ENCODE results near the gene NPRL2.

NPRL2 gene

DNA sequence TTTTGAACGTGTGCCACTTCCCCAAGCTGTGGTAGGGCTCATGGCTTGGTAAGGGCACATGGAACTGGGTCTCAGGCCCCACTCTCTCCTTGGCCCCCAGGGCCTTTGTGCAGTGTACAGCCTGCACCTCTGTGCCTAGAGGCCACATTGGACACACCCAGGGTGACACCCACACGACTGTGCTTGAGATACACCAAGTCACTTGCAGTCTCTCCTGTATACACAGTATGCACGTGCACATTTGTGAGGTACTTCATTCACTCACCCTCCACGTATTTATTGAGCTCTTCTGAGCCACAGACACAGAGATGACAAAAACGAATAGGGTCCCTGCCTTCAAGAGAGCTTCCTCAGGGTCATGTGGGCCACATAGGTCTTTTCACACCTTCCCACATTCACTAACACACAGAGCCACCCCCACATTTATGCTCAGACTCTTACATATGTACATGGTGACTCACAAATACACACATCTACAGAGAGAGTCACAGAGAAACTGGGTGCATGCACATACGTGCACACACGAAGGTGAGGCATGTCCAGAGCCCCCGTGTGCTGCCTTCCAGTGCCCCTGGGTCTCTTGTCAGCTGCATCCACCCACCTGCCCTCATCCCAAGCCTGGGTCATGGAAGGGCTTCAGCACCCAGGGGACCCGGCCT is 18.6 kb upstream of the NPRL2 start:
- TF ChIP-seq JUND (IDR thresholded peaks at IDR 0.05; ENCODE audit: low read depth), result no peak
- DNase-seq (ENCODE audit: low read depth in 1 of 2, low spot score in 1 of 2), result no peak
- in situ Hi-C loops (cut with HindIII; ENCODE audit: low pct_unique_long_range_greater_than_20kb, low sequenced_read_pairs), result no loop called here

DNA sequence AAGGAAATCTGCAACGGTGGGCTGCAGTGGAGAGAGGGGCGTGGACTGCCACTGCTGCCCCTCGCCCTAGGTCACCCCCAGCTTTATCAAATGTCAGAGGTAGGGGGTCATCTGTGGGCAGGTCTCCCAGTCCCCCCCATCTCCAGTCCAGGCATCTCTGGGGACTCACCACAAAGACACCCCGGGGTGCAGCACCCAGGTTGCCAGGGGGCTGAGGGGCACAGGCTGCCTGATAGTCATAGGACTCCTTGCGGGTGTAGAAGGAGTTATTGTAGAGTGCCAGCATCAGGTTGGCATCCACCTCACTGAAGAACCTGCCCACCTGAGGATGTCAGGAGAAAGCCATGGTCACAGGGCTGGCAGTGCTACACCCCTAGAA is 15.3 kb upstream of the NPRL2 start:
- no peak for DNase-seq (ENCODE audit: low read depth in 1 of 2, low spot score in 1 of 2)
- no peak for TF ChIP-seq JUND (IDR thresholded peaks at IDR 0.05; ENCODE audit: low read depth)
- in situ Hi-C loops (cut with HindIII; ENCODE audit: low pct_unique_long_range_greater_than_20kb, low sequenced_read_pairs), result no loop called here

DNA sequence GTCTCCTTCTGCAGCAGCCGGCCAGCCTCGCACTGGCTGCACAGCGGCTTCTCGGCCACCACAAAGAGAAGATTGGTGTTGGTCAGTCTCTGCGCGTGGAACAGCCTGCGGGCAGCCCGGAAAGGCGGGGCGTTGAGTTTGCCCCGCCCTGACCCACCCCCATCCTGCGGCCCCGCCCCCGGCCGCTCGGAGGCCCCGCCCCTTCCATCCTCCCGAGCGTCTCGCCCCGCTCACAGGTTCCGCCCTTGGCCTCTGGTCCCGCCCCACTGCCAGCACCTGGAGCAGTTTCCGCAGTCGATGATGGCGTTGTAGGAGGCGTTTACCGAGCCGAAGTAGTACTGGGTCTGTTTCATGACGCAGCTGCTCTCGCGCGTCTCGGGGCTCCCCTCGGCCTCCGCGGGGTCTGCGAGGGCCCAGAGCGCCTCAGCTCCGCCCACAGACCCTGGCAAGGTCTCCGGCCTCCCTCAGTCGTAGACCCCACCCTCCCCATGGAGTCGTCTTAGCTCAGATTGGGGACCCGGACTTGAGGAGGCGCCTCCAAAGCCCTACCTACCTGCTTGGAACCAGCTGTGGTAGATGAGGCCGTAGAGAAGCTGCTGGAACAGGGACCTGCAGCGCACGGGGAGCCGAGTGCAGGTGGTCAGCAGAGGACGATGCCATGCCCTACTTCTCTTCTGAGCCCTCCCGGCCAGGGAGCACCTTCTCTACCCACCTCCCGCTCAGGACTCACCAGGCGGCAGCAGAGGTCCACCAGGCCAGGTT is 14.7 kb upstream of the NPRL2 start:
- peak; percentile 90 to 93 for DNase-seq (ENCODE audit: low read depth in 1 of 2, low spot score in 1 of 2)
- no peak for TF ChIP-seq JUND (IDR thresholded peaks at IDR 0.05; ENCODE audit: low read depth)
- in situ Hi-C loops (cut with HindIII; ENCODE audit: low pct_unique_long_range_greater_than_20kb, low sequenced_read_pairs), result no loop called here

DNA sequence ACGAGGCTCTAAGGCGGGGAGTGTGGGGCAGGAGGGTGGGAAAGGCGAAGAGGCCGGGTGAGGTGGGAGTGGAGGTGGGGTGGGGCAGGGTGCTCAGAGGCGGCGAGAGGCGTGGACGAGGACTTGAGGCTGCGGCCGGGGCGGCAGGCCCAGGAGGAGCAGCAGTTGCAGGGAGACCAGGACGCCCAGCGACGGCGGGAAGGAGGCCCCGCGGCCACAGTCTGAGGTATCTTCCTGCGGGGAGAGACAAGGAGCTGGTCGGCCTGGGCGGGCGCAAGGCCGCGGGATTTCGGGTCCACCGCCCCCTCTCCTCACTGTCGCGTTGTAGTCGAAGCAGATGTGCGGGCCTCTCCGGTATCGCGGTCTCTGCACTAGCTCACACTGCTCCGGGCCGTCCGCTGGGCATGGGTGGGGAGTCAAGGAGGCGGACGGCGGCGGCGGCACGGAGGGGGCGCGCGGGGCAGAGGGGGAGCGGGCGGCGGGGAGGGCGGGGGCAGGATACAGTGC is 14.1 kb upstream of the NPRL2 start:
- in situ Hi-C loops (cut with HindIII; ENCODE audit: low pct_unique_long_range_greater_than_20kb, low sequenced_read_pairs), result no loop called here
- TF ChIP-seq JUND (IDR thresholded peaks at IDR 0.05; ENCODE audit: low read depth), result no peak
- no peak for DNase-seq (ENCODE audit: low read depth in 1 of 2, low spot score in 1 of 2)

DNA sequence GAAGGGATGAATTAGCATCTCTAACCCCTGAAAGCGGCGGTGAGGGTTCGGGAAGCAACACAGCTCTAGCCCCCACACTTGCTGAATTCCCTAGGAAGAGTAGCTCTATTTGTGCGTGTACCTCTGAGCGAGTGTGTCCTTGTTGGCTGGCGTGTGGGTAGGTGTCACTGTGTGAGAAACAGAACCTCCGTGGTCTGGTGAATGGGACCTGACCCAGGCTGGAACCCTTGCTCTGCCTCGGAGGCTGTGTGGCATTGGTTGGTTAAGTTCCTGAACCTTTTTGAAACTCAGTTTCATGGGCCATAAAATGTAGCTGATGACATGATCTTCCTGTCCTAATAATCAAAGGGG is 9.2 kb upstream of the NPRL2 start:
- no peak for DNase-seq (ENCODE audit: low read depth in 1 of 2, low spot score in 1 of 2)
- in situ Hi-C loops (cut with HindIII; ENCODE audit: low pct_unique_long_range_greater_than_20kb, low sequenced_read_pairs), result no loop called here
- no peak for TF ChIP-seq JUND (IDR thresholded peaks at IDR 0.05; ENCODE audit: low read depth)

DNA sequence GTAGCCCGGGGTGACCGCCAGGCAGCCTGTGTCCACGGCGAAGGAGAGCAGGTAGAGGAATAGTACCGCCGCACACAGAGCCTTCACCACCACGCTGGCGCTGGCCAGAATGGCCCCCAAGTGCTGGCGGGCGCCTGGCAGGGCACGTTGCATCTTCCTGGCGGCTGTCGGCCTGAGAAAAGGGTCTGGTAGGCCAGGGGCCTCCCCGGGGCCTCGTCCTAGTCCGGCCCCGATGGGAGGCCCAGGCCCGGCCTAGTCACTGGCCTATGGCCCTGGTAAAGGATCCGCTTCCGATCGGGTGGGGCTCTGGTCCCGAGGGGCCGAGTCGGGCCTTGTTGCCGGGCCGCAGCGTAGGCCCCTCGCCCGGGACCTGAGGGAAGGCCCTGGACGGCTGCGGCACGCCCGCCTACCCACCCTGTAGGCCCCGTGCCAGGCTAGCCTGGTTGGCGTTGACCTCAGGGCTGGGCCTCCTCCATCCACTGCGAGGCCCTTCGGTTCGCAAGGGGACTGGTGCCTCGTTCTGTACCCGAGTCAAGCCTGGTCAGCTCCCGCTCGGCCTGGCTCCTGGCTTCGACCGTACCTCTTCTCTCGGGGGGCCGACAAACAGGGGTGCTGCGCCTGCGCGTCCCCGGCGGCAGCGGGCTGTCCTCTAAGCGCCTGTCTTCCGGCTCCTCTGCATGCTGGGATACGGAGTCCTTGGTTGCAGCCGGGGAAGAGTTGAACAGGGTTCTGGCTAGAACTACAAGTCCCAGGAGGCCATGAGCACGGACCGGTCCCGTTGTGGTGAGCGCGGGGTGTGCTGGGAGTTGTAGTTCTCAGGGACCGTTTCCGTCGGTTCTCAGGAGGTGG is 8.6 kb upstream of the NPRL2 start, which contains the start of gene TMEM115:
Gene TMEM115 (minus strand): TSS at position 611 of the 849 bp plus-strand sequence. CDS start 458 bp downstream, at position 153.
- peak; percentile 85 to 97 for DNase-seq (ENCODE audit: low read depth in 1 of 2, low spot score in 1 of 2)
- no peak for TF ChIP-seq JUND (IDR thresholded peaks at IDR 0.05; ENCODE audit: low read depth)
- in situ Hi-C loops (cut with HindIII; ENCODE audit: low pct_unique_long_range_greater_than_20kb, low sequenced_read_pairs), result no loop called here

DNA sequence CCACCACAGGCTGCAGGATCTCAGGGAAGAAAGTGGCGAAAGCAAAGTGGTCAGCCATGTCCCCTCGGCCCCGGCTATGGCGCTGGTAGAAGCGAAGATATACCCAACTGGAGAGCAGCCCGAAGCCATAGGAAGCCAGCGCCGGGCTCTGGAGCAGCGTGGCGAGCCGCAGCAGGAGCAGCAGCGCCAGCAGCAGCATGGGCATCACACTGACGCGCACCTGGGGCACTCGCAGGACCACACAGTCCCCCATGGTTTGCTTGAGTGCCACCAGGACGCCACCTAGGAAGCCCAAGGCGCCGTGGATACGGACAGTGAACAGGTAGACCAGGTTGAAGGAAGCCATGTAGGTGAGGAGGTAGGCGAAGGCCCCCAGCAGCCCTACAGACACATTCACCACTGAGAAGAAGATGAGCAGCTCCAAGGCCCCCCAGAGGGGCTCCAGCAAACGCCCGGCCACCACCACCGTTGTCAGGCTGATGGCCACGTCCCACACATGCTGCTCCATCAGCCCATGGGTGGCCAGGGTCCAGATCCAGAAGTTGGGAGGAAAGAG is 7.9 kb upstream of the NPRL2 start:
- in situ Hi-C loops (cut with HindIII; ENCODE audit: low pct_unique_long_range_greater_than_20kb, low sequenced_read_pairs), result no loop called here
- no peak for DNase-seq (ENCODE audit: low read depth in 1 of 2, low spot score in 1 of 2)
- no peak for TF ChIP-seq JUND (IDR thresholded peaks at IDR 0.05; ENCODE audit: low read depth)

DNA sequence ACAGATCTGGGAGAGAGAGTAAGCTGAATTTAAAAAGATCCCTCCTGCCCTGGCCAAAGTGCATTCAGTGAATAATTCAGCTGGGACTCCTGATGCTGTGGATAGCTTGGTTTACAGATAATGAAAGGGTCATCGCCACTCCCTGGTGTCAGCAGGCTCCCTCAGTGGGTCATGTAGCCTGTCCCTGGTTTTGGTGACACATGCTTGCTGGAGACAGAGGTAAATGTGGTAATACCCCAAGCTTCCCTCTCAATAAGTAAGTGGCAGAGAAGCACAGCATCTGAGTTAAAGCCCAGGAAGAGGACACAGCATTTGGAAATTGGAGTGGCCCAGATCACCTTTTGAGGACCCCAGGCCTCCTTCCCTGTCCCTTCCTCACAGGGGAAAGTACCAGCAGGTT is 6.9 kb upstream of the NPRL2 start:
- in situ Hi-C loops (cut with HindIII; ENCODE audit: low pct_unique_long_range_greater_than_20kb, low sequenced_read_pairs), result no loop called here
- TF ChIP-seq JUND (IDR thresholded peaks at IDR 0.05; ENCODE audit: low read depth), result no peak
- DNase-seq (ENCODE audit: low read depth in 1 of 2, low spot score in 1 of 2), result no peak

DNA sequence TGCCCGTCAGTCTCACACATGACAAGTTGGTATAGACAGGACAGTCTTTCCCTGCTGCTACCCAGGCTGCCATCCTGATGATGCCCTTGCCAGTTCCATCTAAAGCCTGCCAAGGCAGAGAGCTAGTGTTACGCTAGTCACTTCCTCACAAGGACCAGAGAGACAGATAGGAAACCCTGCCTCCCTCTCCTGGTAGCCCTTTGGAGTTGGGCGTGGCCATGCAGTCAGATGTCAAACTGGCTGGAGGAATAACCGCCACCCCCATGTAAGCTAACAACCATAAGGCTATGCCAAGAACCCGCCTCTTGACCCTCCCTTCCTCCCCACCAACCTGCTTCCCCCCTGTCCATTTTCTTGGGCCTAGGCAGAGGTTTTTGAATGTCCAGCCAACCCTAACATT is 6.0 kb upstream of the NPRL2 start:
- in situ Hi-C loops (cut with HindIII; ENCODE audit: low pct_unique_long_range_greater_than_20kb, low sequenced_read_pairs), result no loop called here
- DNase-seq (ENCODE audit: low read depth in 1 of 2, low spot score in 1 of 2), result no peak
- no peak for TF ChIP-seq JUND (IDR thresholded peaks at IDR 0.05; ENCODE audit: low read depth)

DNA sequence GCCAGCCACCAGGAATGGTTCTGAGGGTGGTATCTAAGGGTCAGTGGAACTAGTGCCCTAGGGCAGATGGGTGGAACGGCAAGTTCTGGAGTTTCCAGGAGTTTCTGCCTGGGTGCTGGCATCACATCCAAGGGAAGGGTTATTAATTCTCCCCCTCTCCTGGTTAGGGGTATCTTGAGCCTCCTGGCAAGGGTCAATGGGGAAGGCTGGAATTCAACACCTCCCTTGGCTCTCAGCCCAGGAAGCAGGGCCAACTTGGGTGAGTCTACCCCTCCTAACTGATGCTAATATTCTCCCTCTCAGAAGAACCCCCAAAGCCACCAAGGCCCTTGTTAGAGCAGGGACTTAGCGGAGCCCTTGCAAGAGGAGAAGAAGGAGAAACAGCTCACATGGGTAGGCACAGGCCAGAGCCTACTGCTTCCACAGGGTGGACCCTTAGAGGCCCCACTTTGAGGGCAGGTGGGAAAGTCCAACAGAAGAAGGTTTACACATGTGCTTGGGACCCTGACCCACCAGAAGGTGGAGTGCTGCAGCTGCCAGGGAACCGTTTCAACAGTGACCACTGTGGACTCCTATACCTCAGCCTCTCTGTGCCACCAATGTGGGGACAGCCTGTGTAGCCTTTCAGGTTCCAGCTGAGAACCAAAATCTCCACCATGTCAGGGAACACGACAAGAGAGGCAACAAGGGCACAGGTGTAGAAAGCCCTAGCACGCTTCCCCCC is 5.4 kb upstream of the NPRL2 start:
- no peak for DNase-seq (ENCODE audit: low read depth in 1 of 2, low spot score in 1 of 2)
- TF ChIP-seq JUND (IDR thresholded peaks at IDR 0.05; ENCODE audit: low read depth), result no peak
- in situ Hi-C loops (cut with HindIII; ENCODE audit: low pct_unique_long_range_greater_than_20kb, low sequenced_read_pairs), result no loop called here

DNA sequence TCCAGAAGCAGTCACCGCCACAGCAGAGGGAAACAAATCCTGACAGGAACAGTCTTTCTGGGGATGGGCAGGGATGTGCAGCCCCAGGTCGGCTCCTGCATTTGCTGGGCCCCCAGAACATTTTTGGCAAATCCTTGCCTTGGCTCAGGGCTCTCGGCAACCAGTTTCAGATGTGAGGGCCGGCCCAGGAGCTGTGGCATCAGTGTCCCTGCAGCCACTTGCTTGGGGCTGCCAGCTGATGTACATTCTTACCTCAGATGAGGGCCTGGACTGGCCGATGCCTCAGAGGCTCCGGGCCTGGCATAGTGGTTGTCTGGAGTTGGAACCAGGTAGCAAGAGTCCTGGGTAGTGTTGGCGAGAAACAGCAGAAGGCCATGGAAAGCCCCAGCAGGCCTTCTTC is 4.3 kb upstream of the NPRL2 start:
- no peak for DNase-seq (ENCODE audit: low read depth in 1 of 2, low spot score in 1 of 2)
- in situ Hi-C loops (cut with HindIII; ENCODE audit: low pct_unique_long_range_greater_than_20kb, low sequenced_read_pairs), result no loop called here
- TF ChIP-seq JUND (IDR thresholded peaks at IDR 0.05; ENCODE audit: low read depth), result no peak

DNA sequence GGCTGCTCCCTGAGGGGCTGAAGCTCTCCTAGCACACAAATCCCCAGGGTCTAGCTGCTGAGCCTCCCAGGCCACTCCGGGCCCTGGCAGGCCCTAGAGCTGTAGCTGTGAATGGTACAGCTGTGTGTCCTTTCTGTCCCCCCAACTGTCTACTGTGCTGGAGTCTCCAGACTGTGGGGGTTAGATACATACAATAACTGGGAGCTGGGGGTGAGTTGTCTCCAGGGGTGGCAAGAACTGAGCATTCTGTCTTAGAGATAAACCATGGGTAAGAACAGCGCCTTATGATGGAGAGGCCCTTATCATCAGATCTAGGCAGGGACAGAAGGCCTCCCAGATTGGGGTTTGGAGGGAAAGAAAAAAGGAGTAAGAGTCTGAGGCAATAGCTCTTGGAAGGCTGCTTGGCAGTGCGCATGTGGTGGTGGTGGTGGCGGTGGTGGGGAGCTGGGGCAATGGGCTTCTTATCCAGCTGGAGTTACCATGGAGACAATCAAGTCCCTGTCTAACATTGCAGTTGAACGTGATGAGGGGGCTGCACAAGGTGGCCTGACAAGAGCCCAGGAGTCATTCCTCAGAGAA is 3.7 kb upstream of the NPRL2 start:
- TF ChIP-seq JUND (IDR thresholded peaks at IDR 0.05; ENCODE audit: low read depth), result no peak
- in situ Hi-C loops (cut with HindIII; ENCODE audit: low pct_unique_long_range_greater_than_20kb, low sequenced_read_pairs), result no loop called here
- no peak for DNase-seq (ENCODE audit: low read depth in 1 of 2, low spot score in 1 of 2)

Measured in T47D (cell line).